Left kidney (tissue), 2 donors: ENCODE data around the gene TPK1. TPM values are rescaled to one million over a fixed set of nuclear protein-coding genes. Genes with fewer than 3 reads are reported as not detected.

Experiments
- DNase-seq: peaks from one replicate; pipeline ENCODE4 v3.0.0-alpha.2; 2013
- polyA plus RNA-seq: library from polyadenylated mRNA; unstranded; fragments of 120-200 nt; gene quantifications from one replicate; pipeline ENCODE4 v1.2.1, GENCODE V29; 2013; ENCODE audit not compliant: insufficient read length

TPK1 gene
- polyA plus RNA-seq, 1 donor = 9.9 TPM

GRCh38 chr7:144407266-144407931 lies 428.5 kb downstream of the TPK1 start:
- no peak for DNase-seq

DNA sequence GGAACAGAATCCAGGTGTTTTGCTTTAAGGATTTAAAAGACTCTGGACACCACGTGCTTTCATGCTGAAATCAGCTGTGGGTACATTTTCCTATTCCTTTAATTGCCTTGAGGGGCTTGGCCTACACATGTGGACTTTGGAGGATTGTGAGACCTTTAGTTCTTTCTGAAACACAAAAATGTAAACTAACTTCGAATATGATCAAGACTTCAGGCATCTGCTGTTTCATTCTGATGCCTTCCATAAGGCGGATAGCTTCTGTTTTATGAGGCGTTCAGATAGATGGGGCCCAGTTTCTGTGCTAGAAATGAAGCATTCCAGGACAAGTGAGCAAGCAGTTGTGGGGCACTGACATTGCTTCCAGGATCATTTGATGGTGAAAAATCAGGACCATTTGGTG lies 430.9 kb downstream of the TPK1 start:
- no peak for DNase-seq

- DNase-seq = no peak
Measured at GRCh38 chr7:144403649-144404061, 432.2 kb downstream of the TPK1 start, which contains the start of gene NOBOX. NOBOX (minus strand) TSS chr7:144403693.

- no peak for DNase-seq
Measured at GRCh38 chr7:144403102-144403501, 432.8 kb downstream of the TPK1 start.
